HEK293 (cell line): ENCODE results near the gene SYT2.
"Not testable (repeated sequence)": the region's sequence is repeated elsewhere in the genome, so short reads cannot be mapped to it uniquely, and the experiment has no call there.

Experiments used
- CTCF ChIA-PET: fragments of 350-600 bp; formaldehyde crosslinking; extraction: SDS; loops from one replicate; lab custom pipeline; 2021; ENCODE audit warnings: antibody characterized with exemption; lab: Yijun Ruan, JAX
- POLR2A ChIA-PET: fragments of 300-600 bp; formaldehyde crosslinking; extraction: SDS; loops from one replicate; lab custom pipeline; 2020; ENCODE audit warnings: antibody characterized with exemption, inconsistent platforms; lab: Yijun Ruan, JAX
- H3K27ac ChIP-seq: fragments of 200-500 bp; sonication (Bioruptor generic); 2 replicates; pipeline ENCODE4 v1.5.1; 2014; ENCODE audit warnings: low read depth, low read length, control low read depth, inconsistent platforms; ENCODE audit errors: extremely low read depth
- H3K36me3 ChIP-seq, 2 experiments: fragments of 200-500 bp in 1 of 2; sonication (Bioruptor generic) in 1 of 2; 1 replicate in 1 of 2; 2 replicates in 1 of 2; pipeline ENCODE4 v1.5.1; 2014 to 2017; ENCODE audit warnings: inconsistent platforms in 2 of 2, low read length in 2 of 2; ENCODE audit not compliant: control insufficient read depth in 2 of 2, insufficient read depth in 1 of 2
- H3K4me1 ChIP-seq: fragments of 200-500 bp; sonication (Bioruptor generic); 2 replicates; pipeline ENCODE4 v1.5.1; 2014; ENCODE audit warnings: mild to moderate bottlenecking, low read length, inconsistent platforms; ENCODE audit not compliant: control insufficient read depth, insufficient read depth
- H3K4me3 ChIP-seq: 2 replicates; pipeline ENCODE4 v1.5.1; 2011; ENCODE audit warnings: low read depth, mild to moderate bottlenecking, control low read depth, low read length, moderate library complexity
- H3K9me3 ChIP-seq: fragments of 200-500 bp; sonication (Bioruptor generic); 2 replicates; pipeline ENCODE4 v1.5.1; 2014; ENCODE audit warnings: low read depth, low read length, inconsistent platforms; ENCODE audit not compliant: control insufficient read depth, insufficient read depth
- CTCF ChIP-seq: fragments of 450-650 bp; formaldehyde crosslinking; IDR thresholded peaks from 2 replicates; pipeline ENCODE4 v1.5.1; 2016; ENCODE audit warnings: missing biosample characterization, missing genetic modification characterization
- HIC1 ChIP-seq: fragments of 450-650 bp; formaldehyde crosslinking; IDR thresholded peaks from 2 replicates; pipeline ENCODE4 v1.5.1; 2016; ENCODE audit warnings: missing biosample characterization, missing genetic modification characterization
- MZF1 ChIP-seq: fragments of 450-650 bp; formaldehyde crosslinking; IDR thresholded peaks from 2 replicates; pipeline ENCODE4 v1.5.1; 2017; ENCODE audit warnings: missing biosample characterization, missing genetic modification characterization, borderline replicate concordance
- REST ChIP-seq: fragments of 450-650 bp; formaldehyde crosslinking; IDR thresholded peaks from 2 replicates; pipeline ENCODE4 v1.5.1; 2016; ENCODE audit warnings: missing biosample characterization, missing genetic modification characterization
- SALL2 ChIP-seq: fragments of 450-650 bp; formaldehyde crosslinking; IDR thresholded peaks from 2 replicates; pipeline ENCODE4 v1.5.0; 2017; ENCODE audit warnings: missing biosample characterization, mild to moderate bottlenecking, missing genetic modification characterization, borderline replicate concordance
- SETDB1 ChIP-seq: IDR thresholded peaks from one replicate; pipeline ENCODE4 v1.6.1; 2017; ENCODE audit warnings: mild to moderate bottlenecking, low read length, moderate library complexity, mixed read lengths; ENCODE audit not compliant: insufficient read length
- ZBTB1 ChIP-seq: fragments of 450-650 bp; formaldehyde crosslinking; IDR thresholded peaks from 2 replicates; pipeline ENCODE4 v1.5.1; 2016; ENCODE audit warnings: missing biosample characterization, missing genetic modification characterization
- ZBTB48 ChIP-seq: fragments of 450-650 bp; formaldehyde crosslinking; IDR thresholded peaks from 2 replicates; pipeline ENCODE4 v1.5.1; 2016; ENCODE audit warnings: missing biosample characterization, missing genetic modification characterization
- ZNF157 ChIP-seq: fragments of 450-650 bp; formaldehyde crosslinking; IDR thresholded peaks from 2 replicates; pipeline ENCODE4 v1.5.1; 2016; ENCODE audit warnings: missing biosample characterization, missing genetic modification characterization
- ZNF16 ChIP-seq: fragments of 450-650 bp; formaldehyde crosslinking; IDR thresholded peaks from 2 replicates; pipeline ENCODE4 v1.5.1; 2016; ENCODE audit warnings: low read depth, missing biosample characterization, missing genetic modification characterization
- ZNF211 ChIP-seq: fragments of 450-650 bp; formaldehyde crosslinking; IDR thresholded peaks from 2 replicates; pipeline ENCODE4 v1.5.1; 2016; ENCODE audit warnings: low read depth, missing biosample characterization, missing genetic modification characterization
- ZNF266 ChIP-seq: fragments of 450-650 bp; formaldehyde crosslinking; IDR thresholded peaks from 2 replicates; pipeline ENCODE4 v1.5.1; 2016; ENCODE audit warnings: missing biosample characterization, missing genetic modification characterization, low read depth
- ZNF354C ChIP-seq: fragments of 450-650 bp; formaldehyde crosslinking; IDR thresholded peaks from 2 replicates; pipeline ENCODE4 v1.5.1; 2016; ENCODE audit warnings: missing biosample characterization, missing genetic modification characterization, low read depth, borderline replicate concordance
- ZNF362 ChIP-seq: fragments of 450-650 bp; formaldehyde crosslinking; IDR thresholded peaks from 2 replicates; pipeline ENCODE4 v1.5.1; 2016; ENCODE audit warnings: missing biosample characterization, missing genetic modification characterization
- ZNF37A ChIP-seq: fragments of 450-650 bp; IDR thresholded peaks from 2 replicates; pipeline ENCODE4 v1.5.1; 2018; ENCODE audit warnings: missing biosample characterization, missing genetic modification characterization
- ZNF423 ChIP-seq: fragments of 450-650 bp; formaldehyde crosslinking; IDR thresholded peaks from 2 replicates; pipeline ENCODE4 v1.5.1; 2016; ENCODE audit warnings: missing biosample characterization, missing genetic modification characterization
- ZNF433 ChIP-seq: fragments of 450-650 bp; formaldehyde crosslinking; IDR thresholded peaks from 2 replicates; pipeline ENCODE4 v1.5.1; 2016; ENCODE audit warnings: missing biosample characterization, missing genetic modification characterization, low read depth
- ZNF510 ChIP-seq: fragments of 450-650 bp; formaldehyde crosslinking; IDR thresholded peaks from 2 replicates; pipeline ENCODE4 v1.5.1; 2018; ENCODE audit warnings: mild to moderate bottlenecking, missing genetic modification characterization, missing biosample characterization; ENCODE audit not compliant: insufficient replicate concordance
- ZNF530 ChIP-seq: fragments of 450-650 bp; formaldehyde crosslinking; IDR thresholded peaks from 2 replicates; pipeline ENCODE4 v1.5.1; 2016; ENCODE audit warnings: low read depth, missing biosample characterization, missing genetic modification characterization
- ZNF558 ChIP-seq: fragments of 450-650 bp; formaldehyde crosslinking; IDR thresholded peaks from 2 replicates; pipeline ENCODE4 v1.5.1; 2016; ENCODE audit warnings: missing biosample characterization, missing genetic modification characterization
- ZNF610 ChIP-seq: fragments of 450-650 bp; formaldehyde crosslinking; IDR thresholded peaks from 2 replicates; pipeline ENCODE4 v1.5.1; 2016; ENCODE audit warnings: missing biosample characterization, missing genetic modification characterization, borderline replicate concordance
- ZNF768 ChIP-seq: fragments of 450-650 bp; formaldehyde crosslinking; IDR thresholded peaks from 2 replicates; pipeline ENCODE4 v1.5.1; 2018; ENCODE audit warnings: missing biosample characterization, mild to moderate bottlenecking, missing genetic modification characterization
- ZNF785 ChIP-seq: fragments of 450-650 bp; formaldehyde crosslinking; IDR thresholded peaks from 2 replicates; pipeline ENCODE4 v1.5.1; 2016; ENCODE audit warnings: missing biosample characterization, missing genetic modification characterization
- ZXDB ChIP-seq: fragments of 450-650 bp; formaldehyde crosslinking; IDR thresholded peaks from 2 replicates; pipeline ENCODE4 v1.5.1; 2016; ENCODE audit warnings: missing biosample characterization, missing genetic modification characterization

The SYT2 gene

GRCh38 chr1:202553560-202554038 lies 156.7 kb downstream of the SYT2 start (continued):
- TF ChIP-seq ZBTB1 (tag by site-specific recombination) (no peak), ZNF510 (no peak), HIC1 (peak; percentile 32; the same call in 1 of the 2 replicates), ZNF354C (tag by site-specific recombination) (no peak), ZNF768 (tag by site-specific recombination) (no peak), SETDB1 (no peak), ZXDB (tag by site-specific recombination) (peak; percentile 57), ZNF362 (tag by site-specific recombination) (no peak), ZNF16 (tag by site-specific recombination) (no peak), ZNF211 (no peak), ZNF266 (tag by site-specific recombination) (no peak), ZBTB48 (tag by site-specific recombination) (peak; percentile 66), ZNF610 (tag by site-specific recombination) (no peak), SALL2 (tag by site-specific recombination) (no peak), MZF1 (no peak), ZNF157 (tag by site-specific recombination) (no peak), ZNF37A (tag by site-specific recombination) (no peak), ZNF558 (tag by site-specific recombination) (no peak), ZNF530 (tag by site-specific recombination) (no peak), CTCF (tag by site-specific recombination) (no peak), ZNF423 (no peak), ZNF785 (tag by site-specific recombination) (no peak), ZNF433 (tag by site-specific recombination) (no peak), REST (tag by site-specific recombination) (no peak)

- H3K4me1 ChIP-seq, H3K4me3 ChIP-seq, H3K36me3 ChIP-seq, H3K9me3 ChIP-seq, H3K27ac ChIP-seq, POLR2A ChIA-PET: not testable (repeated sequence)
- CTCF ChIA-PET = interaction anchor here (1.0 kb wide), 1 partner anchor 20 kb away, joined by 3 read pairs; no protein-coding TSS in a partner anchor
Measured at GRCh38 chr1:202553078-202553477, 157.2 kb downstream of the SYT2 start.

GRCh38 chr1:202552615-202553014 lies 157.6 kb downstream of the SYT2 start:
- CTCF ChIA-PET = interaction anchor here (0.7 kb wide), 1 partner anchor 19 kb away, joined by 3 read pairs; no protein-coding TSS in a partner anchor

More at GRCh38 chr1:202552615-202553014, 157.6 kb downstream of the SYT2 start:
- H3K9me3 ChIP-seq, POLR2A ChIA-PET, H3K4me1 ChIP-seq, H3K36me3 ChIP-seq, H3K27ac ChIP-seq, H3K4me3 ChIP-seq: not testable (repeated sequence)
